NCI-H1105 (cell line): ENCODE data around the gene TTC33.

ENCODE experiments used
- DNase-seq: peaks from one replicate; lab custom pipeline; 2025; lab: John Stamatoyannopoulos, UW

TTC33 gene

DNA sequence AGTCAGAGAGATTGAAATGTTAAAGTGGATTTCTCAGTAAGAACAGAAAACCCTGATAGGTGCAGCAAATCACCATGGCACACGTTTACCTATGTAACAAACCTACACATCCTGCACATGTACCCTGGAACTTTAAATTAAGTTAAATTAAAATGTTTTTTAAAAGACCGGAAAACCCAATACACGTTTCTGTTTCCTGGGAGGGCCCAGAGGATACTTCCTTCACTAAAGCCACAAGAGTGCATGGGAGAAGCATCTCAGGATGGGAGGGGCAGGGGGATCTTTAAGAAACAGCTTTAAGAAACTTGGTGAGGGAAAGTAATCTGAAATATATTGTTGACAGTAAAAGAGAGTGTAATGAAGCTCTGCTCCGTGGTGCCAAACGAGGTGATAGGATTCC lies 240.8 kb downstream of the TTC33 start:
- no peak for DNase-seq

DNA sequence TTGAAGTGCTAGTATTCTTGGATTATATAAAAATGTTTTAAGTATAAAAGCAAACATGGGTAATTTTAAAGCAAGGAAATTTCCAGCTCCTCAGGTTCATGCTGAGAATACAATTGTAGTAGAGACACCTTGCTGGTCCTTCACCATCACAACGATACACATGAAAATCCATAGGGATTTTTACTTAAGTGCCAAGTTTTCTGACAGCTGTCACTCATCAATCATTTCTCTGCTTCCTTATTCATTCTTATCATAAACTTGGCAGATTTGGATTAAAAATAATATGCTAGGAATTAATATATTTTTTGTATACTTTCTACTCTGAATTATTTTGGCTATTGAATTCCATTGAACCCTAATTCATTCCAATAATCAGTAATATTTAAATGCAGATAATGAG lies 244.0 kb downstream of the TTC33 start:
- no peak for DNase-seq

DNA sequence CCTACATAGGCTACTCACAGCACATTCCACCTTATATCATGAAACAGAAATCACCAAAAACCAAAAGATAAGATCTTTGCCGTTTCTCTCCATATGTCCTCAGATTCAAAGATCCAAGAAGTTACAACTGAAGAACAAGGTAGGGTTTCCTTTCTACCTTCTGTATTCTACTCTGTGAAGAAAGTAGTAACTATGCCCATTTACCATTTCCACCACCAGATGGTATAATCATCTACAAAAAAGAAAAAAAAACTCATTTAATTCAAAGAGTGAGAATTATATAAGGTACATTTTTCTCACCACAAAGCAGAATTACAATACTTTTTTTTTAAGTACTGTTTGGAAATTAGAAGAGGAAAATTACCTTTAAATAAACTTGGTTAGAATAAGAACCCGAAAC lies 248.7 kb downstream of the TTC33 start:
- no peak for DNase-seq

DNA sequence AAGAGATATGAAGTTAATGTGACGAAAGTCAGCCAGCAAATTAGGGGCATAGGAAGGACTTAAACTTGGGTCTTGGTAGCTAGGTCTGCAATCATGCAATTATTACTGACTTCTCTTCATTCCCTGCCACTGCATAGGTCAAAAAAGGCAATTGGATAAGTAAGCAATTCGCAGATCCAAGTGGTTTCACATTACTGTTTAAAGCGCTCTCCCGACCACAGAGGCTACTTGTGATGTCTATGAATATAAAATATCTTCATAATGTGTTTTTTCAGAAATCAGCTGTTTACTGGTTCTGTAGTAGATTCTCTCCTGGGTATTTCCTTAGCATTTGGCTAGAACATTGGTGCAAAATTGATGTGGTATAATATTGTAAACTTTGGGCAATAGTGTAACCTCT lies 250.7 kb downstream of the TTC33 start:
- DNase-seq = no peak

DNA sequence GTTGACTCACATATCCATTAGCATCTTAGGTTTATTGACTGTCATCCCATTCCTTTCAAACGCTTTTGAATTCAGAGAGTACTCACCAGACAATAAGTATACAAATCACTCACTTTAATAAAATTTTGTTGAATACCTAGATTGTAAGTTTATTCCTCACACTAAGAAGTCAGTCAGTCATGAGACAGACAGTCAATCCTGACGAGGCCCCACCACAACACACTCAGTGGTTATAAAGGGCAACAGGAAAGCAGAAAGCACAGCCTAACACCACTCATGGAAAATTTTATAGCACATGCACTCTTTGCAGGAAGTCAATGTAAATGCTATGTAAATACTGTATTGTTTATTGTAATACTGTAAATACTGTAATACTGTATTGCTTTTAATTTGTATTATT lies 252.3 kb downstream of the TTC33 start:
- no peak for DNase-seq

DNA sequence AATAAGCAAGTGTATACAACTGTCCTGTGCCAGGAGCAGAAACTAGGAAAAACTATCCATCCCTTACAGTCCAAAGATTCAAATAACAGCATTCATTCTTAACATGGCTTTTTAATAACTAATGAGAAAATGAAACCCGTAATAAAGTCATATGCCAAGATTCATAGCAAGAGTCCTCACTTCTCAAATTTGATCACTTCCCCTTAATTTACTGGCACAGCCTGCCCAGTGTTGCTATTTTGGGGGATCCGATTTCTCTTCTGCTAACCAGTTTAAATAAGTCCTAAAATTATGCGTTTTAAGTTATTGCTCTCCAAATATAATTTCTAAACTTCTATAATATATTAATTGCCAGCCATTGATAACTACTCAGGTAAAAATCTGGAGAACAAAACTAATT lies 253.0 kb downstream of the TTC33 start:
- no peak for DNase-seq

DNA sequence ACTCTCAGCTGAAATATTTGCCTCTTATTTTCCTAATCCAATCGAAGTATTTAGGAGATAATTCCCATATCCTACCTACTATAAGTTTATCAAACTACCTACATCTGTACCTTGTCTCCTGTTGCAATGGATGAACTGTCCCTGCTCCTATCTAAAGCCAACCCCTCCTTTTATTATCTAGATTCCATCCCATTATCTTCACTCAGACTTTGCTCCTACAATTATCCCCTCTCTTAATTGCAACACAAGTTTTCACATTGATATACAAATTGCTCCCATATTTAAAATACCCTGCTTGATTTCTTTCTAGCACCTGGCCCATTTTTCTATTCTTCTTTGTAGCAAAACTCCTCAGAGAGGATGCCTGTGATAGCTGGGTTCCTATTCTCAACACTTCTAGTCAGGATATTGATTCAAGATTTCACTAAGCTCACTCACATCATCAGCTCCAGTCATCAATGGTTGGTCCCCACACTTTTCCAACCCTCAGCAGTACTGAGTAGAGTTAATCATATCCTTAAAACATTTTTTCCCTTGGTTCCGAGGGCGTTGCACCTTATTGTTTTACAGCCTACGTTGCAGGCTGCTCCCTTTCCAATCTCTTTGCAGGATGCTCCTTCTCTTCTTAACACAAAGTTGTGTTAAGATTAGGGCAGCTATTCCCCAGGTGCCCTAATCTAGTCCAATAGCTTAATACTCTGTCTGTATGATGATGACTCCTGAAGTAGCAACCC lies 253.9 kb downstream of the TTC33 start:
- no peak for DNase-seq

DNA sequence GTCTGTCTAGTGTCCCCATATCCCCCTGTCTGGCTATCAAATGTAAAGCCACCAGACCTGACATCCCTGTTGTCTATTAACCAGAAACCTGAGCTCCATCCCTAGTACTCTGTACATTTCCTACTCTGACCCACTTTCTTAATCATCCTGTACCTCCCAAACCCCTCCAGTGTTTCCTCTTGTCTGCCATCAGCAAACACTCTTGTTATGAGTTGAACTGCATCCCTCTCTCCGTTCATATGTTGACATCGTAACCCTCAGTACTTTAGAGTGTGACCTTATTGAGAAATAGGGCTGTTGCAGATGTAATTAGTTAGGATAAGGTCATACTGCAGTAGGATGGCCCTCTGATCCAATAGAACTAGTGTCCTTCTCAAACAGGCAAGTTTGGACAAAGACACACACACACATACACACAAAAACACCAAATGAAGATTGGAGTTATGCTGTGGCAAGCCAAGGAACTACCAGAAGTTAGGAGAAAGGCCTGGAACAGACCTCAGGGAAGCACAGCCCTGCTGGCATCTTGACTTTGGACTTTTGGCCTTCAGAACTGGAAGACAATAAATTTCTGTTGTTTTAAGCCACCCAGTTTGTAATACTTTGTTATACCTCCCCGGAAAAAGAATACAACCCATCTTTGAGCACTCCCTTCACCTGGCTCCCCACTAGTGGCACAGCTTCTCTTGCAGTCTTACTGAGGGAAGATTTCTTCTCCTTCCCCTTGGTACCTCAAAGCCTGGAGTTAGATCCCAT lies 256.1 kb downstream of the TTC33 start:
- no peak for DNase-seq

DNA sequence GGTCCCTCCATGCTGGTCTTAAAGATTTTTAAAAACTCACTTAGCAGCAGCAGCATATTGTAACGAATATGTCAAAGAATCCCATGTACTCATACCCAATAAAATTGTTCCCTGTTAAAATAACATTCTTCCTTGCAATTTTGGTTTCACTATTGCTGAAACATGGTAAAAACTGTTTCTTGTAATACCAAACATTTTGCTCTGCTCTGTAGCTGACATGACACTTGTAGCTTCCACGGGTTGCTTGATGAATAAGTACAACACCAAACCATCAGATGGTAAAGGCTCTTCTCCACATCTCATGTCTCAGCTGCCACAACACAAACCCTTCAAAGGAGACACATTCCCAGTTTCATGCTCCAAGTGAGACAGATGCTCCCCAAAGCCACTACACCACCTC lies 256.8 kb downstream of the TTC33 start:
- DNase-seq = no peak

DNA sequence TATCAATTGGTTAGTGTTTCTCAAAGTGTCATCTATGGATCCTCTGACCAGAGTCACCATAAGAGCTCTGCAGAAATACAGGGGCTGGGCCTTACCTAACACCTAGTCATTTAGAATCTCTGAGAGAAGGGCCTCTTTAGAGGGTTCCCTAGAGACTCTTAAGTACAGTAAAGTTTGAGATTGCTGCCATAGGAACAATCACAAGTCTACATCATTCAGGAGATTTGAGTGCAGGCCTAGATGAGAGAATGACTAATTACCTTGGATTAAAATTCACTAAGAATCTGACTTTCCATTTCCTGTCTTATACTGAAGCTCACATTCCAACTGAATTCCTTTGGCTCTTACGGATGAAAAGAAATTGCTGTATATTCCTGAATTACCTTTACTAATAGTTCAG lies 258.2 kb downstream of the TTC33 start:
- no peak for DNase-seq

DNA sequence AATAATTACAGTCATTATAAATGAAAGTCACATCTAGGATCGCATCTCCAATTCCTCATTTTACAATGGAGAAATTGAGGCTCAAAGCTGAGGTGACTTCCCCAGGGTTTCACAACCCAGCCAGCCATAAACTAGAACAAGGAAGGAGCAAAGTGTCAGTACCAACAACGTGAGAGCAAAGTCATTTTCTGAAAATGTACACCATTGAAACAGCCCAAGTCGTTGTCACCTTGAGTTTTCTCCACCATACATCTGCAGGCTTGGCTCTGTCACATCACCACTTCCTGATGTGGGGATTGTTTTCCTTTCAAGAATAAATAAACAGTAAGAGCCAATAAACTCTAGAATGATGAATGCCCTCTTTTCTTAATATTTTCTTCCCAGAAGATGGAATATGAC lies 260.5 kb downstream of the TTC33 start:
- DNase-seq = no peak

DNA sequence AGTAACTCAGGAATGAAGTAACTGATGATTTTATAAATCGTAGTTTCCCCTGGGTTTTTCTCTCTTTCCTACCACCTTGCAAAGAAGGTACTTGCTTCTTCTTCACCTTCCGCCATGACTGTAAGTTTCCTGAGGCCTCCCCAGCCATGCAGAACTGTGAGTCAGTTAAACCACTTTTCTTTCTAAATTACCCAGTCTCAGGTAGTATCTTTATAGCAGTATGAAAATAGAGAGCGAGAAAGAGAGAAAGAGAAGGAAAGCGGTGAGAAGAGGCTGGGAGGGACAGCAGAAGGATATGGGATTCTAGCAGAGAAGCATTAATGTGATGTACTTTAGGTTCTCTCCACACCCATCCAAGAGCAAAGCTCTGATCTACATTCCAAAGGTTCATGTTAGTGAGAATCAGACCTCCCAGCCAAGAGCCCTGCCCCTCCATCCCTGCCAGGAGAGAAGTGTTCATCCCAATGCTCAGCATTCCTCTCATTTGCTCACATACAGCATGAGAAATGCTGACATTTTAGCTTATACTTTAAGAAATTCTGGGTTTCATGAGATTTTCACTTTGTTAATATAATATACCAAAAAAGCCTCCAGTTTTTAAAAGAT lies 261.0 kb downstream of the TTC33 start:
- no peak for DNase-seq

DNA sequence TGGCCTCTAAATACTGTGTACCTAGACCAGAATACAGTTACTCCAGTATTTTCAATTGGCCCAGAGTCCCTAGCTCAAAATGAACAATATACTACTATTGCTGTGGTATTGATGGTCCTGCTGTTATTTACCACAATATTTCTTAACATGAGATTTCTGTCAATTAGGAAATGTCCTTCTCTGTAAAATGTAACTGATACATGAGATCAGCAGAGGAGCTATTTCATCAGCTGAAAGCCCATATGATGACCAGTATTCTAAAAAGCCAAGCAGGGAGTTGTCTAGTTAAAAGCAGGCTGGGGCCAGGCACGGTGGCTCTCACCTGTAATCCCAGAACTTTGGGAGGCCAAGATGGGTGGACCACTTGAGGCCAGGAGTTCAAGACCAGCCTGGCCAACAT lies 263.7 kb downstream of the TTC33 start:
- DNase-seq = no peak

DNA sequence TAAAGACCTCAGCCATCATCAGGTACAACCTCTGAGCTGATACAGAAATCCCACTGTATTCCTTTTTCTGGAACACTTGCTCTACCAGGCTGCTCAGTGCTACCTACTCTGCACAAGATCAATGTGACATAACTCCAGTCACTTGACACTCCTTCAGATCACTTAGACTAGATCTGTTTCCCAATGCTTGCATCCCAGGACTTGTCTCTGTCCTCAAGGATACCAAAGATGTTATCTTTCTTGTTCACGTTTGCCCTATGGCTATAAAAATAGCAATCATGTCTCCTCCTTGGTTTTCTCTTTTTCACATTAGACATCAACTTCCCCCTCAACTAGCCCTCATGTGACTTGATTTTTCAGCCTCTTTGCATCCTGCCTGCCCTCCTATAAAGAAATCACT lies 264.1 kb downstream of the TTC33 start:
- DNase-seq = no peak

DNA sequence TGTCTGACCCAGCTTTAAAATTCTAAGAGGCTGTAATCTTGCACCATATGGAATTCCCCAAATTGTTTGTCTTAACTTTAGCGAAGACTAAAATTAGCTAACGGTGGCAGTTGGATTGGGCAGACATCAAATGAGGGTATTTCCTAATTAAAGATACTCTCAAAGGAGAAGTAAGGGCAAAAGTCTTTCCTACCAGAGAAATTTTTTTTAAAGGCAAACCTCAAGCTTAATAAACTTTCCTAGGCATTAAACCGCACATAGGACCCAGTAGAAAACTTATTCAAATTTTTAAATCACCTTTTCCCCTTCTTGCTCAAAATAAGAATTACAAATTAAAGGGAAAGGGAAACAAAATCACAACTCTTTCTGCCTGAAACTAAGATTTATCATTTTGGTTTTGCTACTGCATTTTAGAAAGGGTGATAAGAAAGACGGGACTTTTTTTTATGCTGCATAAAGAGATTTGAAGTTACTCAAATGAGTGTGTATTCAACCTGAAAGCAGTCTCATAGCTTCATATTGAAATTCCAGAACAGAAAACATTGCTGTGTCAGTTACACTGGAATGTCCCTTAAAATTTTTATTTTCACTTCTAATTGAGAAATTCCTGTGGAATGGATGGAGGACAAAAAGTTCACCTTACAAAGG lies 265.2 kb downstream of the TTC33 start:
- DNase-seq = no peak

DNA sequence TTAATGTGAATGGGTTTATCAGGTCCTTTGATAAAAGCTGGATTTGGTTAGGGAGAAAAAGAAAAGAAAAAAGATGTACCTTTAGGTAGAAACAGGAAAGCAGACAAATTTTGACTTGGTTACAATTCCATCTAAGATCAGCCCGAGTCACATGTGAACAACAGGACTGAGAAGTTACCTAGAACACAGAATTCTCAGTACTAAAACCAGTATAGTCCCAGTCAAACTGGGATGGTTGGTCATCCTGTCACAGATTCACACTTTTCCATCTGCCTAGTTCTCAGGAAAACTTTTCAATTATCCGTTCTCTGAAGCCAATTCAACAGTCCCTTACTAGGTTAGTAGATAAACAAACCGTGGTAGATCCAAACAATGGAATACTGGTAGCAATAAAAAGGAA lies 266.3 kb downstream of the TTC33 start:
- no peak for DNase-seq

DNA sequence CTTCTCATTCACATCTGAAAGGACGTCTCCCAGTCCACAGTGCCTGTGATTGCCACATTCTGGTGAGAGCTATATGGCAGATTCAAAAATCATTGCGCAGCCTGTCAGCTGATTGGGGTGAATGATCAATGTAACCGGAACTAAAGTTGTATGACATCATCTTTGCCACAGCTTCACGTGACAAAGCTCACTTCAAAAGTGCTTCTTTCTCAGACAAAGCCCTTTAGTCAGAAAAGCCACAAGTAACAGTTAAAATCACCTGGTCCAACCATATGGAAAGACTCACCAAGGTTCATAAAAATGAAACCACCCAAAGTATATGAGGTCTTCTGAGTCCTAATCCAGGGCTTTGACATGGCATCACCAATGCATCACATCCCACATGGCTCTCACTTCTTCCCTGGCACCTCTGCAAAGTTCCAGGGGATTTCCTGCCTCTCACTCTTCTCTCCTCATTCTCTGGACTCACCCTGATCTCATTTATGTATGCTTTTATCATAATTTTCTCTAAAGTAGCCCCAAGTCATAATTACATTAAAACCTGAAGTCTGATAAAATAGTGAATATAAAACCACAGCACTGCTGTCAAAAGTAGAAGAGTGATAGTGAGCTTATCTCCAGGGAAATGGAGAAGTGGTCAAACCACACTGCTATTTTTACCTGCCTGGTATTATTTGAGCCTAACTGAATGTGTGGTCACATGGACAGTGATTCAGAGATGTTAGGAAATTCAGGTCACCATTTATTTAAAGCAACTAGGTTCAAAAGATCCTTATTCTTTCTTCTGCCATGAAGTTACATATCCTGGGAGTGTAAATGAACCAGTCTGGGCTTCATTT lies 269.1 kb downstream of the TTC33 start:
- no peak for DNase-seq

DNA sequence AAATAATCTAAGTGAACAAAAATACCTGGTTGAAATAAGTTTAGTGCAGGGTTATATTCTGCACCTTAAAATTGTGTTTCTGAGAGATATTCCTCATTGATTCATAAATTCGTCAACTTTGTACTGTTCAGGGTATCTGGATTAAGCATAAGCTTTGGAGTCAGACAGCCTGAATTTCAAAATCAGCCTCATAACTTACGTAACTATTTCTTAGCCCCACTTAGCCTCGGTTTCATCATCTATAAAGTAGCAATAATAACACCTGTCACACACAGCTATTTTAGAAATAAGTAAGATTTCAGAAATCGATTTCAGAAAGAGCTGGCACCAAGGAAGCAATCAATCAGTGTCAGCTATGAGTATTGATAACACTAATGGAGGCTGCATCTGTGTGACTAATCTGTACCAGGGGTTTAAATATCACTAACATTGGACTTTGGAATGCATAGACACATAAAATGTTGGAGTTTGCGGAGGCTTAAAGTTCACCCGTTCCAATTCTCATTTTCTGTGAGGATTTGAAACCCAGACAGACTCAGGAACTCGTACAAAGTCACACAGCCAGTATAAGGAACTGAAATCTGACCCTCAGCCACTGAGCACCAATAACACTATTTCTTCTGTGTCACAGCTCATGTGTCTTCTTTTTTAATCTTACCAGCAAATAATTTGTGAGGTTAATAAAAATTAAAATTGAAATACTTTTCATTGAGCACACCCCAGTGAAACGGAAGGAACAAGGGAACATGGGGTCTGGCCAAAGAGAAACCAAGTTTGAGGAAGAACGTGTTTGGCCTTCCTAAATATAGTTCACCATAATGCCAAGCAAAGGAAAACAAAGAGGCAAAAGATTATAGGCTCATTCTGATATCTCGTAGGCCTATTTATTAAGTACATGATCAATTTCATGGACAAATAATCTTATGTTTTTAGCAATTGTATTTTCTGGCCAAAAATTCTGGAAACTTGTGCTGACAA lies 270.5 kb downstream of the TTC33 start:
- DNase-seq = no peak

DNA sequence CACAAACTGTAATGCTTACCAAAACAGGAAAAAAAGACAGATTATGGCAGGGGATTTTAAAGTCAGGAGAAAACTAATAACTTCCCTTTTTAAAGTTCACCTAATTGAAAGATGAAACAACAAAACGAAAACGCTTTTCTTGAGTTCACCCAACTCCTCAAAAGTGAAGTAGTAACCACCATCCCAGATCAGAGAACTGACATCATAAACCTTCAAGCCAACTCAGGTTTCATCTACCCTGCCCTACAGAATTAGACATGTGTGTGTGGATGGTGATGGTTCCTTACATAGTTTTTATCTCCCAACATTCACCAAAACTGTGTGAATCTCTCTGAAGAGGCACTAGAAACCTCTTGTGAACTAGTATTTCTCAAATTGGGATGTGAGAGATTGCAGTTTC lies 271.3 kb downstream of the TTC33 start:
- no peak for DNase-seq

DNA sequence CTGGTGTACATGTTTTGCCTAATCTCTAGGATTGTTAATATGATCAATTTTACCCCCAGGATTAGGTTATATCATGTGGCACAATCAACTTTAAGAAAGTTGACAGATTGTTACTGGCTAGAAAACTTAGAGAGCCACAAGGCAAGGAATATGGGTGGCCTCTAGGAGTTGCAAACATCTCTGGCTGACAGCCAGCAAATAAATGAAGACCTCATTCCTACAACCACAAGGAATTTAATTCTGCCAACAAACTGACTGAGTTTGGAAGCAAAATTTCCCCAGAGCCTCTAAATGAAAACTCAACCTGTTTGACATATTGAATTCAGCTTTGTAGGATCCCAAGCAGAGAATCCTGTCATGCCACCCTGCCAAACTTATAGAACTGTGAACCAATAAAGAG lies 272.4 kb downstream of the TTC33 start:
- DNase-seq = no peak

DNA sequence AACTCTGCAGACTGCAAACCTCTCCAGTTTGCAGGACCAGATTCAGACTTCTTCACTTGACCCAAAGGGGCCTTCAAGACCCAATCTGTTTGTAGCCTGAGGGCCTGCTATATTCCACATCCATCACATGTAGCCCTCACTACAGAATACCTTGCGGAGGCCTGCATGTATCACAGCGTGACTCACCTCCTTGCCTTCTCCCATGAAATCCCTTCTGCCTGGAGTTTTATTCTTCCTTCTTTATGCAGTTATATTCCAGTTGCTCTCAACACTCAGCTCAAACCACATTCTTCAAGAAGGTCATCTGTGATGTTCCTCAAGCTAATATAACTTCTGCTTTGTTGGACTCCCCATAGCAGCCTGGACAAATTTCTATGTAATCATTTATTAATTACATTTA lies 274.5 kb downstream of the TTC33 start:
- no peak for DNase-seq
